ENCODE results near the gene ADGRD2.

The ADGRD2 gene

GRCh38 chr9:124489222-124489621, 39.0 kb downstream of the ADGRD2 start:
- no peak overlapping the region for H3K4me3 ChIP-seq
- TF ChIP-seq CTCF (IDR thresholded peaks at IDR 0.05) = no peak
- H3K27ac ChIP-seq = no peak overlapping the region
- no peak for DNase-seq (ENCODE audit: low spot score)

GRCh38 chr9:124490004-124490403, 39.8 kb downstream of the ADGRD2 start:
- Histone ChIP-seq H3K27ac (no peak overlapping the region), H3K4me3 (no peak overlapping the region)
- DNase-seq (ENCODE audit: low spot score) = no peak
- TF ChIP-seq CTCF (IDR thresholded peaks at IDR 0.05) = no peak

GRCh38 chr9:124491049-124491975, 41.1 kb downstream of the ADGRD2 start:
- TF ChIP-seq CTCF (IDR thresholded peaks at IDR 0.05) = no peak
- DNase-seq (ENCODE audit: low spot score) = no peak
- no peak overlapping the region for H3K4me3 ChIP-seq
- H3K27ac ChIP-seq = no peak overlapping the region

- TF ChIP-seq CTCF (IDR thresholded peaks at IDR 0.05) = no peak
- H3K4me3 ChIP-seq = no peak overlapping the region
- no peak for DNase-seq (ENCODE audit: low spot score)
- H3K27ac ChIP-seq = no peak overlapping the region
Observed at GRCh38 chr9:124492818-124493217, 42.6 kb downstream of the ADGRD2 start.

- no peak for DNase-seq (ENCODE audit: low spot score)
- no peak overlapping the region for H3K27ac ChIP-seq
- TF ChIP-seq CTCF (IDR thresholded peaks at IDR 0.05) = no peak
- H3K4me3 ChIP-seq = no peak overlapping the region
Observed at GRCh38 chr9:124493218-124493617, 43.0 kb downstream of the ADGRD2 start.

GRCh38 chr9:124493794-124494479, 43.7 kb downstream of the ADGRD2 start:
- no peak overlapping the region for H3K27ac ChIP-seq
- DNase-seq (ENCODE audit: low spot score) = no peak
- TF ChIP-seq CTCF (IDR thresholded peaks at IDR 0.05) = no peak
- H3K4me3 ChIP-seq = no peak overlapping the region

All from coronary artery (tissue), 2 donors.